IPS-18a (cell line): ENCODE data around the gene GNAI3.
"Not testable (repeated sequence)": the region's sequence is repeated elsewhere in the genome, so short reads cannot be mapped to it uniquely, and the experiment has no call there.

Experiments
- H3K27ac ChIP-seq: one replicate; pipeline ENCODE4 v1.5.1; 2013; ENCODE audit warnings: low read length
- H3K27me3 ChIP-seq: one replicate; pipeline ENCODE4 v1.6.1; 2013; ENCODE audit warnings: mild to moderate bottlenecking, low read length; ENCODE audit not compliant: control insufficient read depth, insufficient read depth
- H3K36me3 ChIP-seq: one replicate; pipeline ENCODE4 v1.6.1; 2013; ENCODE audit warnings: low read depth, low read length; ENCODE audit not compliant: control insufficient read depth
- H3K4me1 ChIP-seq: one replicate; pipeline ENCODE4 v1.6.1; 2013; ENCODE audit warnings: low read depth, low read length; ENCODE audit not compliant: control insufficient read depth
- H3K4me3 ChIP-seq: one replicate; pipeline ENCODE4 v1.5.1; 2013; ENCODE audit warnings: low read length
- H3K9ac ChIP-seq: one replicate; pipeline ENCODE4 v1.6.1; 2013; ENCODE audit warnings: mild to moderate bottlenecking, low read length, moderate library complexity
- H3K9me3 ChIP-seq: one replicate; pipeline ENCODE4 v1.6.1; 2013; ENCODE audit warnings: low read depth, low read length; ENCODE audit not compliant: control insufficient read depth

Gene GNAI3

DNA sequence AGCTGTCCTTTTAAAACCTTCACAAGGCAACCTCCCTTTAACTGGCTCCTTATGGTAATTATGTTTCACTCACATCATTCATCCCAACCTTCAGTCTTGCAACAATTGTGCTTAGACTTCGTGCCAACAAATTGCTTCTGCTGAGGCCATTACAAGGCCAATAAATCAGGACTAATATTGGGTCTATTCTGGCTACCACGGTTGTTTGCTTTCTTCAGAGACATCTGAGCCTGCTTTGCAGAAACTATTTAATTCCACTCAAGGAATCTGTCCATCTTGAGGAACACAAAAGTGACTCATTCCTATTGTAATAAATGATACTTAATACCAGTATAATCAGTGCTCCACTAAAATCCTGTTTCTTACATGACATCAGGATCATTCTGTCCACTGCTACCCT lies 104.9 kb downstream of the GNAI3 start:
- no peaks in the 10 kb centered on the region for H3K4me1 ChIP-seq
- no peak overlapping the region for H3K27ac ChIP-seq
- H3K27me3 ChIP-seq: peaks cover 26% of the 10 kb centered on the region
- H3K4me3 ChIP-seq: no peak overlapping the region
- H3K9ac ChIP-seq: no peak overlapping the region
- no peaks in the 10 kb centered on the region for H3K9me3 ChIP-seq
- no peaks in the 10 kb centered on the region for H3K36me3 ChIP-seq

DNA sequence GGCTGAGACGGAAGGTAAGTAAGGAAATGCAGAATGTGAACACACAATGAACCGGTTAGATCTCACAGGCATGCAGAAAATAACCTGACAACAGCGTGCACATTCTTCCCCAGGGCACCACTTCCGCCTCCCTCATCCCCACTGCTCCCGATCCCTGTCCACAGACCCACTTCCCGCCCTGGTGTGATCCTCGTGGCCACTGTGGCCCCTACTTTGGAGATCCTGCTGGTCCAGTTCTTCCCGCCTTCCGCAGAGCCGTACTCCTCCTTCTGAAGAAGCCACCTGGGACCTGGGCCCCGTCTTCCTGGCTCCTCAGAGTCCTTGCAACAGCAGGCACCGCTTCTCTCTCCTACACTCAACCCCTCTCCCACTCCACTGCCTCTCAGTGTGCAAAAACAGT lies 106.1 kb downstream of the GNAI3 start:
- Histone ChIP-seq H3K9me3 (no peaks in the 10 kb centered on the region), H3K36me3 (no peaks in the 10 kb centered on the region), H3K27ac (no peak overlapping the region), H3K4me1 (no peaks in the 10 kb centered on the region), H3K27me3 (peaks cover 26% of the 10 kb centered on the region), H3K9ac (no peak overlapping the region), H3K4me3 (no peak overlapping the region)

DNA sequence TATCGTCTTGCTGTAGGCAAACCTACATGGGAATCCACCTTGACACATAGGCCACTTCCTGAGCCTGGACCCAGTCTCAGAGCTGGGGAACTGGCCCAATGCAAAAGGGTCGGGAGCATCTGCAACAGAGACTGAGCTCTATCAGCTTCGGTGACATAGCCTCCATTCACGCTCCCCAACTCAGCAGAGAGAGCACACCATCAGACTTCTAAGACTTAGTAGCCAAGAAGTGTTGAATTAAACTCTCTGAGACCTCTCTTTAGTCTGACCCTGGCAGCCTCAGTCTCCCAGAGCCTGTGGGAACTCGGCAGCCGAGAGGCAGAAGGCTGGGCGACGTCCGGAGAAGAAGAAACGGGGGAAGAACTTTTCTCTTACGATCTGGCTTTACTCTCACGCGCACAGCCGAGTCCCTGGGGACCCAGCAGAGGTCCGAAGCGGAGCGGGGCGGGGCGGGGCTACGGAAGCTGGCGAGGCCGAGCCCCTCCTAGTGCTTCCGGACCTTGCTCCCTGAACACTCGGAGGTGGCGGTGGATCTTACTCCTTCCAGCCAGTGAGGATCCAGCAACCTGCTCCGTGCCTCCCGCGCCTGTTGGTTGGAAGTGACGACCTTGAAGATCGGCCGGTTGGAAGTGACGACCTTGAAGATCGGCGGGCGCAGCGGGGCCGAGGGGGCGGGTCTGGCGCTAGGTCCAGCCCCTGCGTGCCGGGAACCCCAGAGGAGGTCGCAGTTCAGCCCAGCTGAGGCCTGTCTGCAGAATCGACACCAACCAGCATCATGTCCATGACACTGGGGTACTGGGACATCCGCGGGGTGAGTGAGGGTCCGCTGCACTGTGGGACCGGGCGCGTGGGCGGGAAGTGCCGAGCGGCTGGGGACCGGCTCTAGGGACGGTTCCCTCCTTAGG lies 107.5 kb downstream of the GNAI3 start, which contains the start of gene GSTM4:
Gene GSTM4, plus strand, starts transcription at position 485 of the 905 bp plus-strand sequence. Its CDS starts 291 bp downstream, at position 776.
- H3K36me3 ChIP-seq: no peaks in the 10 kb centered on the region
- H3K9me3 ChIP-seq: no peaks in the 10 kb centered on the region
- H3K9ac ChIP-seq: peak within 1 kb of the TSS; percentile 61
- H3K4me3 ChIP-seq: peak within 1 kb of the TSS; percentile 83
- H3K4me1 ChIP-seq: no peaks in the 10 kb centered on the region
- no peak within 1 kb of the TSS for H3K27ac ChIP-seq
- H3K27me3 ChIP-seq: peaks cover 24% of the 10 kb centered on the region

DNA sequence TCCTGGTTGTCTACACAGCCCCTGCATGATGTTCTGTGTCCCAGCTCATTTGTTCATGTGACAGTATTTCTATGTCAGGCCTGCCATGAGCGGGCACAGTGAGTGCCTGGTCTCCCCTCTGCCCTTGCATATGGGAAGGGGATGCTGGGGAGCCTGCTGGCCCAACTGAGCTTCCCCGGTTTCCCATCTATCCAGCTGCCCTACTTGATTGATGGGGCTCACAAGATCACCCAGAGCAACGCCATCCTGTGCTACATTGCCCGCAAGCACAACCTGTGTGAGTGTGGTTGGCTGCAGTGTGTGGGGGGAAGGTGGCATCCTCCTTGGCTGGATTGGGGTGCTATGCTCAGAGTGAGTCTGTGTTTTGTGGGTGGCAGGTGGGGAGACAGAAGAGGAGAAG lies 109.0 kb downstream of the GNAI3 start:
- Histone ChIP-seq H3K36me3 (no peaks in the 10 kb centered on the region), H3K27me3 (peaks cover 15% of the 10 kb centered on the region), H3K27ac (no peak overlapping the region), H3K4me3 (no peak overlapping the region), H3K4me1 (no peaks in the 10 kb centered on the region), H3K9ac (no peak overlapping the region), H3K9me3 (no peaks in the 10 kb centered on the region)

DNA sequence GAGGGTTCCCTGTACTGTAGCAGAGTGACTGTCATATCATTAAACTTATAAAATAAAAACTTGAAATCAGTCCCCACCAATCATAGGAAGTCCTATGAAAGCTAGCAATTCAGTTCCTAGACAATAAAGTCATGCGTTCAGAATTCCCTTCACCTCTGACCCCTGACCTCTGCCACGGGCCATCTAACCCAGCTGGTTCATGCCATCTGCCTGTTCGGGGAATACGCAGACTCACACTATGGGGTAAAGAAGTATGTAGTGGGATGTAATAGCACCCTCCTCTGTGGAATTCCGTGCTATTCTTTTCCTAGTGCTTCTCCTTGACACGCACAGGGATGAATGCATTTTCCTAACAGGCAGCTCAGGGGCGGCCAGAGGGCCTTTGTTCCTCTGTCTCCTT lies 109.6 kb downstream of the GNAI3 start:
- Histone ChIP-seq H3K9me3 (no peaks in the 10 kb centered on the region), H3K4me1 (no peaks in the 10 kb centered on the region), H3K9ac (no peak overlapping the region), H3K4me3 (no peak overlapping the region), H3K36me3 (no peaks in the 10 kb centered on the region), H3K27ac (no peak overlapping the region), H3K27me3 (peaks cover 15% of the 10 kb centered on the region)

DNA sequence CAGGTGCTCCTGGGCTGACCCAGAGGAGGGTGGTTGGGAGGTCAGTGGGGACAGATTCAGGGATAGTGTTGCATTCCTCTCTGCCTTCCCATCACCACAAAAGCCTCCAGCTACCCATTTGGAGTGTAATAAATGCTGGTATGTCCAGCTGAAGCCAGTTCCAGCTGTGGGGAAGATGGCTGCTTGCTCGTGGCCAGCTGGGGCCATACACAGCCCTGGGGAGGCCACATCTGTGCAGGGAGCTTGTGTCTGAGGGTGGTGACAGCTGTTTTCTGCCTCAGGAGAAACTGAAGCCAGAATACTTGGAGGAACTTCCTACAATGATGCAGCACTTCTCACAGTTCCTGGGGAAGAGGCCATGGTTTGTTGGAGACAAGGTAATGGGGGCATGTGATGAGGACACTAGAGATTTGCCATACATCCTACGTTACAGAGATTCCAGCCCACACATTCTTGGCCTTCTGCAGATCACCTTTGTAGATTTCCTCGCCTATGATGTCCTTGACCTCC lies 110.2 kb downstream of the GNAI3 start:
- no peaks in the 10 kb centered on the region for H3K9me3 ChIP-seq
- H3K4me1 ChIP-seq: no peaks in the 10 kb centered on the region
- no peaks in the 10 kb centered on the region for H3K36me3 ChIP-seq
- H3K27ac ChIP-seq: no peak overlapping the region
- H3K4me3 ChIP-seq: no peak overlapping the region
- H3K27me3 ChIP-seq: peaks cover 15% of the 10 kb centered on the region
- no peak overlapping the region for H3K9ac ChIP-seq

DNA sequence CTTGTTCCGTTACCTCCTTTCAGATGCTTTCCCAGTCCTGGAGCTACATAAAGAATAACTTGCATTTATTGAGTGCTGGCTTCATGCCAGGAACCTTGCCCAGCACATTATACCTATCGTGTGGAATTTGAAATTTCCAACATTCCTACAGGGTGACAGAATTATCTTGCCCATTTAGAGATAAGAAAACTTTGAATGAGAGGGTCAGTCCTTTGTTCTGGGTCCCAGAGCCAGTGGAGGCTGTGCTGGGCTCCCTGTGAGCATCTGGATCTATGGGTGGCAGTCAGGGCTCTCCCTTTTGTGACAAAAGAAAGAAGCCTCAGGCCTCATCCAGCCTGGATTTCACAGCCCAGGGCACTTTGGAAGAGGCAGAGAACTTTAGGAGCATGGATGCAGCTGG lies 110.7 kb downstream of the GNAI3 start:
- H3K4me1 ChIP-seq: no peaks in the 10 kb centered on the region
- no peak overlapping the region for H3K9ac ChIP-seq
- no peak overlapping the region for H3K27ac ChIP-seq
- no peak overlapping the region for H3K4me3 ChIP-seq
- peaks cover 15% of the 10 kb centered on the region for H3K27me3 ChIP-seq
- H3K36me3 ChIP-seq: no peaks in the 10 kb centered on the region
- H3K9me3 ChIP-seq: no peaks in the 10 kb centered on the region

DNA sequence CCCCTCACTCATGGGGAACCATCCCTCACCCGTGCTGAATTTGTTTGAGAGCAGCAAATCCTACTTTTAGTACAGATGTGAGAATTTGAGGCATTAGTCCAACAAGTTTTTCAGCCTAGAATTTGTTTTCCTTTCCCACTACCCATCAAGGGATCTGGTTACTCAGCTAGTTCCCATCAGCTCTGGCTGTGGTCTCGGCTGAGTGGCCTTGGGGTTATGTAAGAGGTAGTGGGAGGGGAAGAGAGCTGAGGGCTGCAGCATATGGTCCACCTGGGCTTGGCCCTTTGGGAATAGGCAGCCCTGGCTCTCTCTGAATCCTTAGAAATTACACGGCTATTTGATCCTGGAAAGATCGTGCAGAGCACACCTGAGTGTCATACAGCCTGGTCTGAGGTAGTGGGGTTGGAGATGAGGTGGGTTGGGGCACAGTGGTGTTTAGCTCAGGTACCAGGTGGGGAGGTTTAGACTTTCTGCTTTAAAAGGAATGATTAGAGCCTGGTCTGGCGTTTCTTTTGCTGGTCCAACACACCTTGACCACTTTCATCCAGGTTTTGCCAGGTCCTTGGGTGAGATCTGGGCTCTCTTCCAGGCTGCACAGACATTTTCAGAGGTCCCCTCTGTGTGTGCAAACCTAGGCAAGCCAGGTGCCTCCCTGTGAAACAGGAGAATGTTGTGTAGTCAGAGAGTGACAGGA lies 111.7 kb downstream of the GNAI3 start:
- Histone ChIP-seq H3K9me3 (no peaks in the 10 kb centered on the region), H3K4me1 (no peaks in the 10 kb centered on the region), H3K9ac (no peak overlapping the region), H3K36me3 (no peaks in the 10 kb centered on the region), H3K27me3 (peaks cover 5% of the 10 kb centered on the region), H3K27ac (no peak overlapping the region), H3K4me3 (no peak overlapping the region)

DNA sequence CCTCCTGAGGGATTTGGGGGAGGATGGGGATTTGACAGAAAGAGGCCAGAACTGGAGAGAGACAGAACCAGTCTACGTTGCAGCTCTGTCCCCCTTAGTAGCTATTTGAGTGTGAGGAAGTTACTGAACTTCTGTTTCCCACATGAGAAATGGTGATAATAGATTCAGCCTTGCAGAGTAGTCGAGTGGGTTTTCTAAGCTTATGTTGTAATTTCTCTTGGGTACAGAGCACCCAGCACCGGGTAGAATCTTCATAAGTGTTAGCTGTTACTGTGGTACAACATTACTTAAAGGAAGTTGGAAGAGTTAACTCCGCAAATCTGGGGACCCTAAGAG lies 112.2 kb downstream of the GNAI3 start:
- not testable (repeated sequence) for H3K36me3 ChIP-seq, H3K4me3 ChIP-seq, H3K9ac ChIP-seq, H3K9me3 ChIP-seq, H3K4me1 ChIP-seq, H3K27ac ChIP-seq, H3K27me3 ChIP-seq

DNA sequence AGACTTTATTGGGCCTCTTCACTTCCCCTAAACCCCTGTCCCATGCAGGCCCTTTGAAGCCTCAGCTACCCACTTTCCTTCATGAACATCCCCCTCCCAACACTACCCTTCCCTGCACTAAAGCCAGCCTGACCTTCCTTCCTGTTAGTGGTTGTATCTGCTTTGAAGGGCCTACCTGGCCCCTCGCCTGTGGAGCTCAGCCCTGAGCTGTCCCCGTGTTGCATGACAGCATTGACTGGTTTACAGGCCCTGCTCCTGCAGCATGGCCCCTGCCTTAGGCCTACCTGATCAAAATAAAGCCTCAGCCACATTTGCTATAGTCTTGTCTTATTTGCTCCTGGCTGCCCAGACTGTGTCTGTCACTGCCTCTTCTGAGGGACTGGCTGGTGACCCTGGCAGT lies 113.0 kb downstream of the GNAI3 start:
- Histone ChIP-seq H3K27ac (no peak overlapping the region), H3K9me3 (no peaks in the 10 kb centered on the region), H3K4me1 (no peaks in the 10 kb centered on the region), H3K9ac (no peak overlapping the region), H3K4me3 (no peak overlapping the region), H3K27me3 (no peaks in the 10 kb centered on the region), H3K36me3 (no peaks in the 10 kb centered on the region)

DNA sequence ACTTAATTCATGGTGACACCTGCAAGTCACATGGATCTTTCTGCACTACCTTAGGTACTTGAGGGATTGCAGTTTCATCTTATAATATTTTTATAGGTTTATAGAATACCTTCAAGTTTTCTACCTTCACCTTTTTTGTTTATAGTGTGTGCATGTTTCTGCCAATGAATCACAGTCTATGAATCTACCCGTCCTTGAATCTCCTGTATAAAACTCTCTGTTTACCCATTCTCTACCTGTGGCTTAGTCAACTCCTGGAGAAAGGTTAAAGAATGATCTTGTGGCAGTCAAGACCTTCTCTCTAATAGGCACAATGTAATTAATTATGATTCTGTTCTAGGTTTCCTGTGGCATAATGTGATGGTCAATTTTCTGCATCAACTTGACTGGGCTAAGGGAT lies 116.3 kb downstream of the GNAI3 start:
- H3K27me3 ChIP-seq: no peaks in the 10 kb centered on the region
- no peaks in the 10 kb centered on the region for H3K36me3 ChIP-seq
- no peak overlapping the region for H3K9ac ChIP-seq
- no peak overlapping the region for H3K4me3 ChIP-seq
- H3K4me1 ChIP-seq: peaks cover 3% of the 10 kb centered on the region
- no peaks in the 10 kb centered on the region for H3K9me3 ChIP-seq
- no peak overlapping the region for H3K27ac ChIP-seq
